Measurements from ENCODE around the gene EPB41L2.
"Not testable (repeated sequence)": the region's sequence is repeated elsewhere in the genome, so short reads cannot be mapped to it uniquely, and the experiment has no call there.

EPB41L2 gene

GRCh38 chr6:130964808-130965604 lies 98.0 kb downstream of the EPB41L2 start:
- DNase-seq (ENCODE audit: low read depth): no peak
- no peak overlapping the region for H3K4me3 ChIP-seq (ENCODE audit: low read depth, low read length)

- no peak overlapping the region for H3K4me3 ChIP-seq (ENCODE audit: low read depth, low read length)
- no peak for DNase-seq (ENCODE audit: low read depth)
Observed at GRCh38 chr6:130964289-130964688, 98.8 kb downstream of the EPB41L2 start.

- no peak for DNase-seq (ENCODE audit: low read depth)
- H3K4me3 ChIP-seq (ENCODE audit: low read depth, low read length): no peak overlapping the region
Observed at GRCh38 chr6:130962966-130963365, 100.1 kb downstream of the EPB41L2 start.

GRCh38 chr6:130961148-130961547 lies 101.9 kb downstream of the EPB41L2 start:
- no peak for DNase-seq (ENCODE audit: low read depth)
- no peak overlapping the region for H3K4me3 ChIP-seq (ENCODE audit: low read depth, low read length)

GRCh38 chr6:130959951-130960350 lies 103.1 kb downstream of the EPB41L2 start:
- no peak overlapping the region for H3K4me3 ChIP-seq (ENCODE audit: low read depth, low read length)
- DNase-seq (ENCODE audit: low read depth): no peak

- no peak for DNase-seq (ENCODE audit: low read depth)
- H3K4me3 ChIP-seq (ENCODE audit: low read depth, low read length): no peak overlapping the region
Observed at GRCh38 chr6:130958468-130958867, 104.6 kb downstream of the EPB41L2 start.

- no peak overlapping the region for H3K4me3 ChIP-seq (ENCODE audit: low read depth, low read length)
- no peak for DNase-seq (ENCODE audit: low read depth)
Observed at GRCh38 chr6:130955755-130956154, 107.3 kb downstream of the EPB41L2 start.

GRCh38 chr6:130949553-130949952 lies 113.5 kb downstream of the EPB41L2 start:
- no peak for DNase-seq (ENCODE audit: low read depth)
- no peak overlapping the region for H3K4me3 ChIP-seq (ENCODE audit: low read depth, low read length)

- no peak overlapping the region for H3K4me3 ChIP-seq (ENCODE audit: low read depth, low read length)
- no peak for DNase-seq (ENCODE audit: low read depth)
Observed at GRCh38 chr6:130947464-130947863, 115.6 kb downstream of the EPB41L2 start.

GRCh38 chr6:130946076-130946475 lies 117.0 kb downstream of the EPB41L2 start:
- H3K4me3 ChIP-seq (ENCODE audit: low read depth, low read length): no peak overlapping the region
- DNase-seq (ENCODE audit: low read depth): no peak

GRCh38 chr6:130945401-130945919 lies 117.6 kb downstream of the EPB41L2 start:
- H3K4me3 ChIP-seq (ENCODE audit: low read depth, low read length): no peak overlapping the region
- DNase-seq (ENCODE audit: low read depth): no peak

GRCh38 chr6:130944486-130944885 lies 118.6 kb downstream of the EPB41L2 start:
- no peak for DNase-seq (ENCODE audit: low read depth)
- no peak overlapping the region for H3K4me3 ChIP-seq (ENCODE audit: low read depth, low read length)

- no peak for DNase-seq (ENCODE audit: low read depth)
- H3K4me3 ChIP-seq (ENCODE audit: low read depth, low read length): no peak overlapping the region
Observed at GRCh38 chr6:130943738-130944137, 119.3 kb downstream of the EPB41L2 start.

- H3K4me3 ChIP-seq (ENCODE audit: low read depth, low read length); DNase-seq (ENCODE audit: low read depth): not testable (repeated sequence)
Observed at GRCh38 chr6:130942752-130943151, 120.3 kb downstream of the EPB41L2 start.

- DNase-seq (ENCODE audit: low read depth): no peak
- no peak overlapping the region for H3K4me3 ChIP-seq (ENCODE audit: low read depth, low read length)
Observed at GRCh38 chr6:130937942-130938604, 125.0 kb downstream of the EPB41L2 start.

GRCh38 chr6:130936933-130937332 lies 126.1 kb downstream of the EPB41L2 start:
- no peak overlapping the region for H3K4me3 ChIP-seq (ENCODE audit: low read depth, low read length)
- no peak for DNase-seq (ENCODE audit: low read depth)

- DNase-seq (ENCODE audit: low read depth): no peak
- no peak overlapping the region for H3K4me3 ChIP-seq (ENCODE audit: low read depth, low read length)
Observed at GRCh38 chr6:130935978-130936377, 127.1 kb downstream of the EPB41L2 start.

GRCh38 chr6:130934848-130935585 lies 128.0 kb downstream of the EPB41L2 start:
- DNase-seq (ENCODE audit: low read depth): no peak
- H3K4me3 ChIP-seq (ENCODE audit: low read depth, low read length): no peak overlapping the region

GRCh38 chr6:130933712-130934200 lies 129.3 kb downstream of the EPB41L2 start:
- no peak overlapping the region for H3K4me3 ChIP-seq (ENCODE audit: low read depth, low read length)
- DNase-seq (ENCODE audit: low read depth): no peak

GRCh38 chr6:130932921-130933320 lies 130.1 kb downstream of the EPB41L2 start:
- no peak for DNase-seq (ENCODE audit: low read depth)
- H3K4me3 ChIP-seq (ENCODE audit: low read depth, low read length): no peak overlapping the region
